GM18907 (cell line): Measurements from ENCODE around the gene ACTR3C.
A peak's percentile ranks its signal among the peaks of the same experiment; 100 is the strongest.
"Not testable (repeated sequence)": the region's sequence is repeated elsewhere in the genome, so short reads cannot be mapped to it uniquely, and the experiment has no call there.

Experiments
- ATAC-seq: cut with Tn5 transposase; IDR thresholded peaks from one replicate; pipeline ENCODE4 v1.9.1; 2021; ENCODE audit warnings: mild to moderate bottlenecking, moderate library complexity; ENCODE audit not compliant: unreplicated experiment

ACTR3C gene

DNA sequence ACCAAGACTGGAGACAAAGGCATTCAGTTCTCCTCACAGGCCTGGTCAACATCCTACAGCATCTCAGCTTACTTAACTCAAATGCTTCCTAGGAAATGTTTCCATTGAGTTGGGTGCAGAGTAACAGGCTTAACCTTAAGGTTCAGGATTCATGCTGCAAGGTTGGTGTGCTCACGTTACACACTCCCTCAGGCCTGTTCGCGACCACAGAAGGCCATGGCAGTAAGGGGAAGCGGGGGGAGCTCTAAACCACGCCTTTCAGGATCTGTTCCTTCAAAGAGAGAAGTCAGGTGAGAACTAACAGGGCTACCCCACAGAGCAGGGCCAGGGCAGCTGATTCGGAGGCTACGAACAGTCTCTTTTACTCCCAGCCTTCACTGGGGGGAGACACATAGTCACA lies 35.5 kb downstream of the ACTR3C start:
- ATAC-seq = not testable (repeated sequence)

DNA sequence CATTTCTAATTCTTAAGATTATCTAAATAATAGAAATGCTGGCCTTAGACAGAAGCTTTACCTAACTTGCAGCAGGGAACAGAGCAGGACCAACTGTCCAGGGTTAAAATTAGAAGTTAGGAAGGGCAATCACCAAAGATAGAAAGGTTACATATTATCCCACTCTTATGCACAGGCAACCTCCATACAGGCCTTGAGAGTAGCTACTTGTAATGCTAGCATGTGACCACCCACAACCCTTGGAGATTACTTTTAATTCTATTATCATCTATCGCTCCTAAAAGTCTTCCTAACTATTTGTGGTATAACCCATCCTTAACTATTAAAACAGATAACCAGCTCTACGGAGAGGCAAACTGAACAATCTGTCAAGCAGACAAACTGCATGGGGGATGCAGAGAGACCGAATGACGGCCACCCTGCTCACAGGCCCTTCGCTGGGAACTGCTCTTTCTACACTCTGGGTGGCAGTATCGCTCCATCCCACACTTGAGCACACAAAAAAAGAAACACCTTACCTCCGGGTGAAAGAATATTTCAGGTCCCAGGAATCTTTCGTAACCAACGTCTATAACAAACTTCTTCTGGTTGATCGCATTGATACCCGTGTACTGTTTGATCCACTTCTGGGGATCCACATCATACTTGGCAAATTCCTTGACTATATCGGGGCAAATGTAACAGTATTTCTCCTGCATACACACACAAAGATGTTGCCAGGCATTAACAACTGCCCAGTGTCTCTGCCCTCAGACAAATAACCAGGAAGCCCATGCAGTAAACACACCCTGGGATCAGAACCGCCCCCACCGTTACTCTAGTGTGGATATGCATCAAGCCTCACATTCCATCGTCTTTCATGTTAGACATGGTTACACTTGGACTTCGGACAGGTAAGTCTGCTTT lies 37.2 kb downstream of the ACTR3C start:
- ATAC-seq = not testable (repeated sequence)

- not testable (repeated sequence) for ATAC-seq
Observed at GRCh38 chr7:150283608-150284007, 39.7 kb downstream of the ACTR3C start.

- not testable (repeated sequence) for ATAC-seq
Observed at GRCh38 chr7:150283111-150283510, 40.2 kb downstream of the ACTR3C start.

- not testable (repeated sequence) for ATAC-seq
Observed at GRCh38 chr7:150281681-150282403, 41.5 kb downstream of the ACTR3C start.

DNA sequence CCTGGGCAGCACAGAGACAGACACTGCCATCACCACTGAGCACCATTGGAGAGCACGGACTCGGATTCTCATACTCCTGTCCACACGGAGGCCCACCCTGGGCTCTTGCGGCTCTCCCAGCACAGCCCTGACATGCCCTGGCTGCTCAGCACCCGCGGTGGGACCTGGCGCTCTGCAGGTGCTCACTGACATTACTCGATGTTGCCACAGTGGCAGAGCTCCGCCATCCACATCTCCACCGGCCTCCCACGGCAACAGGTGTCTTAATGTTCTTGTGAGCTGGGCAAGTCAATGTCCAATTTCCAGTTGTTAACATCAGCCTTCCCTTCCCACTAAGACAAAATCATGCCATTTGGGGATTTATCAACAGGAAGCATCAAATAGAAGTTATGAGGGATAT lies 45.0 kb downstream of the ACTR3C start:
- ATAC-seq = not testable (repeated sequence)

GRCh38 chr7:150276132-150276695 lies 47.1 kb downstream of the ACTR3C start:
- ATAC-seq = peak; percentile 68

DNA sequence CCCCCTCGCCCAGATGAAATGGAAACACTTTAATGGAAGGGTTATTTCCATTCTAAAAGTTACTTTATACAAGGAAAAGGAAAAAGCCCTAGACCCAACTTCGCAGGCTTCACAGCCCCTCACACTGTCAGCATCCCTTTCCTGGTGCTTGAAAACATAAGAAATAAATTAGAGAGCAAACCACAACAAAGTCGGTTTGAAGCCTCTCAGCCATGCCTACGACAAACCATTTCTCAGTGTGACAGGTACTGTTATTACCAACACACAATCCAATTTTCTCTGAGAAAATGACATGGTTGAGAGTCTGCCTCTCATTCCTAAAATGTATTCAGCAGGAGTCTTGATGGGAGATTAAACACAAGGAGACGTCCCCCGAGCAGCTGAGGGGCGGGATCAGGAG lies 51.4 kb downstream of the ACTR3C start:
- not testable (repeated sequence) for ATAC-seq

DNA sequence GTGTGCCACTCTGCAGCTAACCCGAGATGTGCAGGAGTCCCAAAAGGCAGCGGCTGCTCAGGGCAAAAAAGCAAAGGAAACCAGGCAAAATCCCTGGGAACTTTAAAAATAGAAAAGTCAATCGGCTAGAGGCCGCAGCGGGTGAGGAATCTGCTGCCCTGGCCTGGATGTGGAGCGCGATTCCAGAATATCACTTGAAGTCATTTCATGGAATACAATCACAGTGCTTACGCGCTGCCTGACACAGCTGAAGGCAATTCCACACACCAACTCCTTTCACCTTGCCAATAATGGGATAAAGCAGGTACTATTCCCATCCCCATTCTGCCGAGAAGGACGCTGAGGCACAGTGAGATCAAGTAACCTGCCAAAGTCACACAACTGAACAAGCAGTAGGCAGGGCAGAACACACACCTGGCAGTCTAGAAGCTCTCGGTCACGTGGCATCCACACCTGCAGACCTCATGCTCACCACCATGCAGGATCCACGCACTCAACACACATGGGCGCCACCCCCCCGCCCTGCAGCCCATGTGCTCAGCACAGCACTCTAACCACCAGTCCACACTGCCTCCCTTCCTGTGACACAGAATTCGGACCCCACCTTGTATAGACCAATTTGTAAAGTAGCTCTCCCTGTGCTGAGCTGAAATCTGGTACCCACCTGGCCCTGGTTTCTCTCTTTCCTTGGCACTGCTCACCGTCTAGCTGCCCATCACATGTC lies 53.1 kb downstream of the ACTR3C start:
- ATAC-seq = not testable (repeated sequence)

GRCh38 chr7:150268798-150269197 lies 54.5 kb downstream of the ACTR3C start:
- ATAC-seq = not testable (repeated sequence)

- not testable (repeated sequence) for ATAC-seq
Observed at GRCh38 chr7:150268287-150268686, 55.1 kb downstream of the ACTR3C start.

GRCh38 chr7:150266953-150267665 lies 56.2 kb downstream of the ACTR3C start:
- ATAC-seq = not testable (repeated sequence)

DNA sequence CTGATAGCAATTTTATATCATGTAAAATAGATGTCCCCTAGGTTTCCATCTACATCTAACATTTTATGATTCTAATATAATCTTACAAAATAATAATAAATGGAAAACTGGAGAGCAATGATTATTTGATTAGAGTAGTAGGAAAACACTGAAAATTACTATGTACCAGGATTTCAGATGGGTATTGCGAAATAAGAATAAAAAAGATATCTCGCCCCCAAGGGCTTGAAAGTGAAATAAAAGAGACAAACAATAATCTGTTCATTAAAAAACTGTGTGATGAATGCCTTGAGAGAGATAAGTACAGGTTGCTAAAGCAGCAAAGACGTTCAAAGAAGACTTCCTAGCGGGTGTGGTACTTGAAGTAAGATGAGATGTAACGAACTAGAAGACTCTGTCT lies 60.7 kb downstream of the ACTR3C start:
- ATAC-seq = not testable (repeated sequence)

DNA sequence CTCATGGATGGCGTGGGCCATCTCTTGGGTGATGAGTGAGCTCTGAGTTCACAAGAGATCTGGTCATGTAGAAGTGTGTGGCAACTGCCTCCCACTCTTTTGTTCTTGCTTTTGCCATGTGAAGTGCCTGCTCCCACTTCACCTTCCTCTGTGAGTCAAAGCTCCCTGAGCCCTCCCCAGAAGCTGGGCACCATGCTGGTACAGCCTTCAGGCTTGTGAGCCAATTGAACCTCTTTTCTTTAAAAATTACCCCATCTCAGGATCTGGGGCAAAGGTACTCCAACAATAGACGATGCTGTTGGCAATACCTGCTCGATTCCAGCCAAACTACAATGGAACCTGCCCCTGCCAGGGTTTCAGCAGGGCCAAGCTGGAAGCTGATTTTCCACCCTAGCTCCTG lies 75.6 kb downstream of the ACTR3C start:
- not testable (repeated sequence) for ATAC-seq

GRCh38 chr7:150245208-150245607 lies 78.1 kb downstream of the ACTR3C start:
- not testable (repeated sequence) for ATAC-seq

DNA sequence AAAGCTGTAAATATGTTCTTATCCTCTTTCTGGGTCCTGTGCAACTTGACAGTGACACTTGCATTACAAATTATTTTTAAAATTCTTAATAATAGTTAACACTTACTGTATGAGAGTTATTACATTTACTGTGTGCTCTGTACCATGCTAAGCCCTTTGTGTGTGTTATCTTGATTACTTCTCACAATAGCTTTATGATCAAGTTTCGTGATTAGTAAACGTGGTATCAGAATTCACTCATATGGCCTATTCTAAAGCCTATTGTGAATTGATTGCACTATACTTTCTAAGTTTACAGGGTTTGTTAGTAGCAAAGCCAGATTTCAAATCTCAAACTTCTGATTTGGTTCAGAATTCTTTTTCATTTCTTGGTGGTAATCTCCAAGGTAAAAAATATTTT lies 80.4 kb downstream of the ACTR3C start:
- not testable (repeated sequence) for ATAC-seq

DNA sequence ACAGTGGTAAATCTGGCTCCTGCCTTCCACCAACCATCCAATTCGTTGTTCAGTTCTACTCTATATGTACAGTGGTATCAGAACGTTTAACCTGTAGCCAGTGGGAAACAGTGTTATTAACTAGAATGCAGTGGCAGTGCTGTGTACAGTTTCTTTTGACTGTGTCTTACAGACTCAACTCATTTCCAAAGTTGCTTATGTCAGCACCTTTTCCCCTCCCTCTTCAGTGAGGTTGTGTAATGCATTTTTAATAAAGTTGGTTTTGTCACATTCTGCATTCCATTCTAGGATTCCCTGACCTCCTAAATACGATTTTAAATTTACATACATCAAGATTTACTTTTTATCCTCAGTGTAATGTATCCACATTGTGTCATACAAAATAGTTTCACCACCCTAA lies 97.9 kb downstream of the ACTR3C start:
- ATAC-seq = not testable (repeated sequence)

DNA sequence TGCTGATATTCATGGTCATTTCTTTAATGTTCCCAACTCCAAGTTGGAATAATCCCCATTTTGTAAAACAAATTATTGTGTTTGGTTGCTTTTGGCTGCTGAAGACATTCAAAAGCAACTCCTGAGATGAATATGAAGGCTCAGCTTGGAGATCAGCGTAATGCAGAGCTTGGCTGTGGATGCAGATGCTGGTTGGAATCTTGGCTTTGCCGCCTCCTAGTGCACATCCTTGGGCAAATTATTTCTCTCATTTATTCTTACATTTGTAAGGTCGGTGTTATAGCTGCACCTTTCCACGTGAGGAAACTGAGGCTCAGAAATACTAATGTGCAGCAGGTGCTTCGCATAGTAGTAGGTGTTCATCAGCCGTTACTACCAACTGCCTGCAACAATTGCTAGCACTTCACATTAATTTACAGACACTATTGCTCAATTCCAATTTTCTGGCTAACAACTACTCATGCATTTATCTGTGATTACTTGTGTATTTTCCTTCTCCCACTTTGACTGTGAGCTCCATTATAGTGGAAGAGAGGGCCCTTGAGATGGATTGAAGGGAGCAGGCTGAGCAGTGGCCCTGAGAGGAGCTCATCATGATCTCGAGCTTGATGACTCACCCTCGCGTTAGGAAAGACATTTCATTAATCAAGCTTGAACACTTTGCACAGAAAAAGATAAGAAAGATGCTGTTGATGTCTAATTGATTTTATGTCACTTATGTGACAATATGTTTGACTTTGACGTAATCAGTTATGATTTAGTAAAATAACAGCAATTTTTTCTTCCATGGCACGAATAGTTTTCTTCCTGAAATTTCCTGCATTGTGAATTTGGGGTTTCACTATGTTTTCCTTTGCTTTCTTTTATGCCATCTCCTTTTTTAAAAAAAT lies 101.0 kb downstream of the ACTR3C start:
- not testable (repeated sequence) for ATAC-seq

GRCh38 chr7:150220673-150221181 lies 102.6 kb downstream of the ACTR3C start:
- not testable (repeated sequence) for ATAC-seq
